Gastrocnemius medialis (tissue), 4 donors: ENCODE results near the gene FHOD3.

Experiments
- CTCF ChIP-seq, 5 experiments: fragments of 450-650 bp in 3 of 5; fragments of 200-600 bp in 2 of 5; sonication (generic) in 2 of 5; IDR thresholded peaks in 4 of 5; conservative IDR thresholded peaks in 1 of 5; 1 replicate in 4 of 5; 2 replicates in 1 of 5; pipeline ENCODE4 v1.5.1; 2016 to 2019; ENCODE audit warnings: antibody characterized with exemption in 5 of 5, mild to moderate bottlenecking in 3 of 5, moderate library complexity in 3 of 5
- POLR2A ChIP-seq, 2 donors: fragments of 450-650 bp; IDR thresholded peaks; one replicate each; pipeline ENCODE4 v1.6.1; 2017; ENCODE audit warnings: antibody characterized with exemption in 2 of 2, mild to moderate bottlenecking in 2 of 2, moderate library complexity in 2 of 2

GRCh38 chr18:36692921-36693332 lies 395.4 kb downstream of the FHOD3 start:
- TF ChIP-seq CTCF (IDR thresholded peaks at IDR 0.05 in 4 of 5, conservative IDR thresholded peaks at IDR 0.05 in 1 of 5) (no peak), POLR2A (IDR thresholded peaks at IDR 0.05) (no peak)
